PFSK-1 (cell line): Measurements from ENCODE around the gene ATP10D.

Source experiments
- FOXP2 ChIP-seq: optimal IDR thresholded peaks from 2 replicates; pipeline ENCODE3; 2011; ENCODE audit warnings: borderline replicate concordance, control low read depth, inconsistent platforms; ENCODE audit not compliant: insufficient read depth; ENCODE audit errors: extremely low read length, extremely low read depth
- POLR2AphosphoS5 ChIP-seq: IDR thresholded peaks from 2 replicates; pipeline ENCODE4 v1.6.1; 2012; ENCODE audit warnings: low read depth, mild to moderate bottlenecking, control low read depth, low read length, moderate library complexity
- REST ChIP-seq, 2 experiments: IDR thresholded peaks; 2 replicates each; pipeline versions ENCODE4 v1.6.1 to v1.8.0; 2011 to 2012; ENCODE audit warnings: low read depth in 2 of 2, low read length in 2 of 2, control low read depth in 1 of 2, inconsistent platforms in 1 of 2, mild to moderate bottlenecking in 1 of 2, moderate library complexity in 1 of 2; ENCODE audit not compliant: insufficient read depth in 1 of 2
- SIN3A ChIP-seq: IDR thresholded peaks from 2 replicates; pipeline ENCODE4 v1.6.1; 2012; ENCODE audit warnings: mild to moderate bottlenecking, low read length, moderate library complexity, borderline replicate concordance; ENCODE audit not compliant: insufficient read depth
- TAF1 ChIP-seq: IDR thresholded peaks from 2 replicates; pipeline ENCODE4 v1.6.1; 2012; ENCODE audit warnings: low read length, control low read depth, borderline replicate concordance; ENCODE audit not compliant: insufficient read depth

Gene ATP10D

GRCh38 chr4:47535567-47536147, 50.6 kb downstream of the ATP10D start:
- TF ChIP-seq SIN3A = no peak
- no peak for TF ChIP-seq TAF1
- no peak for TF ChIP-seq POLR2AphosphoS5
- no peak for TF ChIP-seq FOXP2
- no peak for TF ChIP-seq REST (IDR thresholded peaks at IDR 0.05; ENCODE audit: insufficient read depth in 1 of 2, low read depth in 2 of 2, low read length in 2 of 2)

GRCh38 chr4:47536966-47537365, 51.9 kb downstream of the ATP10D start:
- TF ChIP-seq POLR2AphosphoS5 = no peak
- TF ChIP-seq FOXP2 = no peak
- no peak for TF ChIP-seq TAF1
- no peak for TF ChIP-seq SIN3A
- TF ChIP-seq REST (IDR thresholded peaks at IDR 0.05; ENCODE audit: insufficient read depth in 1 of 2, low read depth in 2 of 2, low read length in 2 of 2) = no peak

GRCh38 chr4:47538111-47538824, 53.2 kb downstream of the ATP10D start:
- TF ChIP-seq SIN3A = no peak
- no peak for TF ChIP-seq REST (IDR thresholded peaks at IDR 0.05; ENCODE audit: insufficient read depth in 1 of 2, low read depth in 2 of 2, low read length in 2 of 2)
- TF ChIP-seq POLR2AphosphoS5 = no peak
- TF ChIP-seq TAF1 = no peak
- TF ChIP-seq FOXP2 = no peak

- no peak for TF ChIP-seq TAF1
- TF ChIP-seq FOXP2 = no peak
- TF ChIP-seq POLR2AphosphoS5 = no peak
- TF ChIP-seq REST (IDR thresholded peaks at IDR 0.05; ENCODE audit: insufficient read depth in 1 of 2, low read depth in 2 of 2, low read length in 2 of 2) = no peak
- no peak for TF ChIP-seq SIN3A
These were observed 53.7 kb downstream of the ATP10D start for GRCh38 chr4:47538825-47539154.
